HepG2 (cell line): ENCODE data around the gene TAF9B. TPM values are rescaled to one million over a fixed set of nuclear protein-coding genes. Genes with fewer than 3 reads are reported as not detected.

Source experiments
- ATAC-seq: fragments of 200-7000 bp; cut with Tn5 transposase; 3 replicates; pipeline ENCODE4 v1.9.1; 2020; ENCODE audit warnings: mild to moderate bottlenecking, moderate library complexity
- BruUV-seq: library from RNA; stranded (reverse); fragments of 400-500 nt; replicated peaks from 2 replicates; lab custom pipeline; 2021; lab: Mats Ljungman, UMichigan
- CTCF ChIA-PET: fragments of 300-600 bp; formaldehyde crosslinking; extraction: SDS; loops from one replicate; lab custom pipeline; 2021; ENCODE audit warnings: low total read pairs, inconsistent platforms, low intra/inter-chr PET ratio; lab: Yijun Ruan, JAX
- POLR2A ChIA-PET: fragments of 350-600 bp; sonication (Branson Sonifier 250); formaldehyde crosslinking; loops from one replicate; lab custom pipeline; 2020; ENCODE audit warnings: antibody characterized with exemption, inconsistent platforms; lab: Yijun Ruan, JAX
- DNase-seq: peaks from one replicate; pipeline ENCODE4 v3.0.0-alpha.2; 2015; ENCODE audit warnings: low spot score
- FAIRE-seq: peaks from 3 replicates; lab custom pipeline; 2011; peaks lifted over from hg19 to GRCh38; lab: Jason Lieb, UNC
- H2AFZ ChIP-seq: one replicate; pipeline ENCODE4 v1.6.1; 2011; ENCODE audit warnings: low read length, inconsistent platforms
- H3K27ac ChIP-seq: fragments of 300-600 bp; 3 replicates; pipeline ENCODE4 v1.8.0; 2011; ENCODE audit warnings: mixed run types, mild to moderate bottlenecking, mixed read lengths, low read length, inconsistent platforms; ENCODE audit not compliant: insufficient read depth; ENCODE audit errors: extremely low read length
- H3K27me3 ChIP-seq, 2 experiments: fragments of 200-600 bp in 1 of 2; 2 replicates in 1 of 2; 3 replicates in 1 of 2; pipeline versions ENCODE4 v1.6.0 to v1.8.0; 2011; ENCODE audit warnings: low read length in 2 of 2, mild to moderate bottlenecking in 2 of 2, moderate library complexity in 2 of 2, inconsistent platforms in 1 of 2; ENCODE audit not compliant: insufficient read depth in 2 of 2, control insufficient read depth in 1 of 2
- H3K36me3 ChIP-seq, 2 experiments: fragments of 200-600 bp in 1 of 2; replicated peaks in 1 of 2; 2 replicates in 1 of 2; 3 replicates in 1 of 2; pipeline versions ENCODE4 v1.5.1 to v1.8.0; 2011; ENCODE audit warnings: low read length in 2 of 2, inconsistent platforms in 1 of 2; ENCODE audit not compliant: insufficient read depth in 2 of 2, control insufficient read depth in 1 of 2
- H3K4me1 ChIP-seq: 2 replicates; pipeline ENCODE4 v1.5.1; 2012; ENCODE audit warnings: low read length, inconsistent platforms; ENCODE audit not compliant: insufficient read depth
- H3K4me2 ChIP-seq: 2 replicates; pipeline ENCODE4 v1.6.0; 2011; ENCODE audit warnings: low read depth, low read length, inconsistent platforms
- H3K4me3 ChIP-seq, 3 experiments: fragments of 200-600 bp in 1 of 3; sonication (generic), shearing (Covaris generic) in 1 of 3; replicated peaks in 1 of 3; 2 replicates each; pipeline ENCODE4 v1.5.1; 2011 to 2016; ENCODE audit warnings: low read length in 3 of 3, inconsistent platforms in 2 of 3, low read depth in 2 of 3, mild to moderate bottlenecking in 2 of 3, control low read depth in 1 of 3, mixed read lengths in 1 of 3; ENCODE audit not compliant: insufficient read depth in 1 of 3
- H3K79me2 ChIP-seq: one replicate; pipeline ENCODE4 v1.6.1; 2011; ENCODE audit warnings: low read length, inconsistent platforms; ENCODE audit not compliant: insufficient read depth
- H3K9ac ChIP-seq: 2 replicates; pipeline ENCODE4 v1.6.0; 2011; ENCODE audit warnings: mild to moderate bottlenecking, low read depth, low read length, inconsistent platforms; ENCODE audit not compliant: insufficient read depth
- H3K9me3 ChIP-seq: 2 replicates; pipeline ENCODE4 v1.5.1; 2012; ENCODE audit warnings: mild to moderate bottlenecking, low read length
- H4K20me1 ChIP-seq: 2 replicates; pipeline ENCODE4 v1.6.0; 2011; ENCODE audit warnings: inconsistent platforms, mild to moderate bottlenecking, low read length, moderate library complexity; ENCODE audit not compliant: insufficient read depth
- AGO1 ChIP-seq: fragments of 200-400 bp; formaldehyde crosslinking; IDR thresholded peaks from 2 replicates; pipeline ENCODE4 v1.6.1; 2017; ENCODE audit warnings: mild to moderate bottlenecking, low read depth, low read length, moderate library complexity; ENCODE audit not compliant: poor library complexity, severe bottlenecking
- DZIP1 ChIP-seq: sonication (generic); formaldehyde crosslinking; IDR thresholded peaks from 2 replicates; pipeline ENCODE4 v1.5.0; 2020; ENCODE audit warnings: mild to moderate bottlenecking, missing genetic modification reagents
- E2F1 ChIP-seq: sonication (generic); formaldehyde crosslinking; IDR thresholded peaks from 2 replicates; pipeline ENCODE4 v1.5.0; 2020; ENCODE audit warnings: missing genetic modification reagents
- NCOA5 ChIP-seq: sonication (generic); formaldehyde crosslinking; IDR thresholded peaks from 2 replicates; pipeline ENCODE4 v1.4.0; 2020; ENCODE audit warnings: missing genetic modification reagents
- POLR2A ChIP-seq, 2 experiments: IDR thresholded peaks; 2 replicates each; pipeline ENCODE4 v1.6.1; 2011; ENCODE audit warnings: low read depth in 2 of 2, low read length in 2 of 2, mild to moderate bottlenecking in 1 of 2, moderate library complexity in 1 of 2; ENCODE audit not compliant: insufficient read depth in 1 of 2
- RBFOX2 ChIP-seq: fragments of 200-400 bp; formaldehyde crosslinking; IDR thresholded peaks from 2 replicates; pipeline ENCODE4 v1.6.1; 2017; ENCODE audit warnings: low read depth, mild to moderate bottlenecking, low read length
- SOX6 ChIP-seq, 2 experiments: fragments of 450-650 bp in 1 of 2; sonication (generic) in 1 of 2; formaldehyde crosslinking in 1 of 2; IDR thresholded peaks; 2 replicates each; pipeline versions ENCODE4 v1.4.0 to v1.6.1; 2017 to 2020; ENCODE audit warnings: antibody characterized with exemption in 1 of 2, mild to moderate bottlenecking in 1 of 2, missing genetic modification reagents in 1 of 2
- STAT5B ChIP-seq: sonication (generic); formaldehyde crosslinking; IDR thresholded peaks from 2 replicates; pipeline ENCODE4 v1.4.0; 2020; ENCODE audit warnings: missing genetic modification reagents
- ZBTB26 ChIP-seq: IDR thresholded peaks from 2 replicates; pipeline ENCODE4 v1.6.1; 2016; ENCODE audit warnings: missing compliant biosample characterization, missing genetic modification reagents, borderline replicate concordance
- ZBTB38 ChIP-seq: sonication (generic); formaldehyde crosslinking; IDR thresholded peaks from 2 replicates; pipeline ENCODE4 v1.5.1; 2020; ENCODE audit warnings: mild to moderate bottlenecking, missing genetic modification reagents
- ZNF232 ChIP-seq: sonication (generic); formaldehyde crosslinking; IDR thresholded peaks from 2 replicates; pipeline ENCODE4 v1.4.0; 2020; ENCODE audit warnings: missing genetic modification reagents, borderline replicate concordance
- ZNF703 ChIP-seq: sonication (generic); formaldehyde crosslinking; IDR thresholded peaks from 2 replicates; pipeline ENCODE4 v1.5.1; 2020; ENCODE audit warnings: missing genetic modification reagents, mild to moderate bottlenecking, moderate library complexity, borderline replicate concordance
- ZSCAN12 ChIP-seq: sonication (generic); formaldehyde crosslinking; IDR thresholded peaks from 2 replicates; pipeline ENCODE4 v1.9.0; 2021; ENCODE audit warnings: mild to moderate bottlenecking, missing genetic modification reagents
- ZSCAN30 ChIP-seq: sonication (generic); formaldehyde crosslinking; IDR thresholded peaks from 2 replicates; pipeline ENCODE4 v1.5.0; 2020; ENCODE audit warnings: mild to moderate bottlenecking, missing genetic modification reagents
- WGBS: methylation state at CpG from one replicate; pipeline ENCODE4 v1.1.6; 2017; ENCODE audit warnings: low lambda C conversion rate; 5-methylcytosine and 5-hydroxymethylcytosine counted together
- in situ Hi-C: cut with HindIII; loops from 2 replicates; pipeline ENCODE4 v1.10.0; 2017; ENCODE audit warnings: low pct_unique_long_range_greater_than_20kb; ENCODE audit not compliant: extremely low pct_ligation_motif_present
- intact Hi-C: fragments of 100-400 bp; cut with micrococcal nuclease; formaldehyde crosslinking; loops from one replicate; pipeline ENCODE4 v1.10.0; 2022; ENCODE audit not compliant: unreplicated experiment
- polyA plus RNA-seq, 8 experiments: library from polyadenylated mRNA; depleted of rRNA in 3 of 8; stranded (reverse) in 7 of 8; unstranded in 1 of 8; fragments of >200 nt; fragmentation: Illumina TruSeq in 4 of 8; extraction: Trizol in 4 of 8; gene quantifications; 2 replicates each; pipeline versions ENCODE4 v1.2.1 to v1.2.3, GENCODE V29; 2011 to 2016; ENCODE audit warnings: low read depth in 4 of 8, missing spikeins in 1 of 8, mixed read lengths in 1 of 8; ENCODE audit not compliant: insufficient read depth in 1 of 8
- total RNA-seq, 5 experiments: library from RNA; depleted of rRNA; stranded (reverse); fragments of >200 nt; fragmentation: Illumina TruSeq; extraction: Trizol; gene quantifications; 2 replicates each; pipeline ENCODE4 v1.2.3, GENCODE V29; 2016; ENCODE audit warnings: low read depth in 1 of 5

TAF9B gene
- total and polyA plus RNA-seq, 2 of the 13 experiments (the other 11 are each of a cell fraction or from before 2014, with no cell fraction given), result 10.8 to 15.2 TPM

GRCh38 chrX:78106651-78106986, 32.8 kb downstream of the TAF9B start:
- POLR2A ChIA-PET, result no interaction called here
- peak overlapping the region; percentile 74 to 87 (median 80) for H3K4me3 ChIP-seq

GRCh38 chrX:78105944-78106650, 33.4 kb downstream of the TAF9B start:
- POLR2A ChIA-PET, result interaction anchor here (1.8 kb wide), 1 partner anchor 33 kb away, joined by 6 read pairs; the partner anchor contains the start of gene TAF9B
- Histone ChIP-seq H3K27me3 (no peaks in the 10 kb centered on the region; a peak in 1 of 5 replicates), H3K9me3 (no peaks in the 10 kb centered on the region), H3K9ac (peak overlapping the region; percentile 84), H4K20me1 (peaks cover 61% of the 10 kb centered on the region), H3K4me3 (peak overlapping the region; percentile 74 to 87 (median 80)), H3K27ac (no peak overlapping the region), H3K36me3 (no peaks in the 10 kb centered on the region; a peak in 2 of 5 replicates), H3K4me2 (peak overlapping the region; percentile 74), H3K79me2 (peaks cover 69% of the 10 kb centered on the region), H2AFZ (no peak overlapping the region), H3K4me1 (peaks cover 47% of the 10 kb centered on the region)
- no peak for DNase-seq
- CTCF ChIA-PET, result no interaction called here
- ATAC-seq, result no peak
- FAIRE-seq, result no peak
- in situ Hi-C loops (loop anchor here (25.0 kb wide), 1 partner anchor 194 kb away; the partner anchor contains the start of gene ATP7A), intact Hi-C loops (loop anchor here (2.0 kb wide), 1 partner anchor 195 kb away; the partner anchor contains the start of gene ATP7A)
- WGBS, result 29% methylated on average over 10 of the region's 11 CpGs
- BruUV-seq, result no TSS peak
- no peak for TF ChIP-seq ZBTB38 (CRISPR knock-in tag)
- no peak for TF ChIP-seq ZNF232 (CRISPR knock-in tag)
- TF ChIP-seq ZSCAN30, result no peak
- no peak for TF ChIP-seq DZIP1 (CRISPR knock-in tag)
- no peak for TF ChIP-seq E2F1 (CRISPR knock-in tag)
- peak in 1 of 2 experiments; percentile 32; a peak in 1 of 4 replicates for TF ChIP-seq POLR2A (IDR thresholded peaks at IDR 0.05; ENCODE audit: insufficient read depth in 1 of 2, low read depth in 2 of 2, low read length in 2 of 2)
- no peak for TF ChIP-seq ZBTB26
- TF ChIP-seq SOX6 (IDR thresholded peaks at IDR 0.05), result no peak
- no peak for TF ChIP-seq SOX6 (CRISPR knock-in tag; IDR thresholded peaks at IDR 0.05)
- TF ChIP-seq RBFOX2, result peak; percentile 39; the same call in 1 of the 2 replicates
- TF ChIP-seq AGO1, result no peak

More at GRCh38 chrX:78106651-78106986, 32.8 kb downstream of the TAF9B start:
- ATAC-seq (no peak), FAIRE-seq (no peak)
- H3K36me3 ChIP-seq, result no peaks in the 10 kb centered on the region; a peak in 3 of 5 replicates
- no peak overlapping the region for H3K27ac ChIP-seq
- no peaks in the 10 kb centered on the region; a peak in 1 of 5 replicates for H3K27me3 ChIP-seq
- H4K20me1 ChIP-seq, result peaks cover 66% of the 10 kb centered on the region
- peak overlapping the region; percentile 74 for H3K4me2 ChIP-seq
- 47% methylated on average over 1 of the region's 1 CpG for WGBS
- CTCF ChIA-PET, result no interaction called here
- H3K9ac ChIP-seq, result peak overlapping the region; percentile 84
- TF ChIP-seq STAT5B (CRISPR knock-in tag) (no peak), ZSCAN12 (CRISPR knock-in tag) (no peak), NCOA5 (CRISPR knock-in tag) (no peak), ZNF703 (no peak)
- TF ChIP-seq, all 625 proteins: peak for 0
- BruUV-seq, result no TSS peak
- intact Hi-C loops (no loop called here), in situ Hi-C loops (loop anchor here (25.0 kb wide), 1 partner anchor 194 kb away; the partner anchor contains the start of gene ATP7A)
- Histone ChIP-seq H3K9me3 (no peaks in the 10 kb centered on the region), H3K4me1 (peaks cover 50% of the 10 kb centered on the region), H3K79me2 (peaks cover 73% of the 10 kb centered on the region), H2AFZ (no peak overlapping the region)
- no peak for DNase-seq
